SK-N-SH (cell line): ENCODE results near the gene SP6. TPM values are rescaled to one million over a fixed set of nuclear protein-coding genes. Genes with fewer than 3 reads are reported as not detected.

ENCODE experiments used
- CTCF ChIA-PET: fragments of 300-600, 350-600 bp; formaldehyde crosslinking; extraction: SDS; loops from one replicate; lab custom pipeline; 2021; lab: Yijun Ruan, JAX
- POLR2A ChIA-PET: fragments of 350-600 bp; sonication (Branson Sonifier 250); formaldehyde crosslinking; extraction: SDS; loops from one replicate; lab custom pipeline; 2020; ENCODE audit warnings: antibody characterized with exemption, inconsistent platforms; lab: Yijun Ruan, JAX
- DNase-seq: peaks from one replicate; pipeline ENCODE4 v3.0.0; 2012
- H2AFZ ChIP-seq: fragments of 200-600 bp; sonication (generic); 2 replicates; pipeline ENCODE4 v1.8.1; 2016; ENCODE audit warnings: antibody characterized with exemption, mild to moderate bottlenecking, low read depth
- H3F3A ChIP-seq: fragments of 200-600 bp; sonication (generic); replicated peaks from 2 replicates; pipeline ENCODE3; 2016; ENCODE audit warnings: antibody characterized with exemption, mild to moderate bottlenecking; ENCODE audit not compliant: insufficient read depth
- H3K27ac ChIP-seq, 2 experiments: fragments of 200-500 bp in 1 of 2; fragments of 200-600 bp in 1 of 2; sonication (Bioruptor generic) in 1 of 2; sonication (generic), shearing (Covaris generic) in 1 of 2; 2 replicates each; pipeline versions ENCODE4 v1.5.1 to v1.6.1; 2014 to 2016; ENCODE audit warnings: low read depth in 2 of 2, inconsistent platforms in 1 of 2, low read length in 1 of 2, mild to moderate bottlenecking in 1 of 2, mixed read lengths in 1 of 2
- H3K27me3 ChIP-seq: fragments of 200-600 bp; sonication (generic), shearing (Covaris generic); 2 replicates; pipeline ENCODE4 v1.6.1; 2016; ENCODE audit warnings: mixed run types; ENCODE audit not compliant: insufficient read depth
- H3K36me3 ChIP-seq, 2 experiments: fragments of 200-500 bp in 1 of 2; fragments of 200-600 bp in 1 of 2; sonication (Bioruptor generic) in 1 of 2; sonication (generic) in 1 of 2; replicated peaks in 1 of 2; 2 replicates each; pipeline versions ENCODE3 to v1.5.1; 2014 to 2016; ENCODE audit warnings: low read length in 1 of 2, mild to moderate bottlenecking in 1 of 2; ENCODE audit not compliant: insufficient read depth in 2 of 2, control insufficient read depth in 1 of 2
- H3K4me1 ChIP-seq, 2 experiments: fragments of 200-500 bp in 1 of 2; fragments of 200-600 bp in 1 of 2; sonication (Bioruptor generic) in 1 of 2; sonication (generic), shearing (Covaris generic) in 1 of 2; 2 replicates each; pipeline versions ENCODE4 v1.5.1 to v1.6.1; 2014 to 2016; ENCODE audit warnings: low read depth in 1 of 2, low read length in 1 of 2, mixed run types in 1 of 2; ENCODE audit not compliant: insufficient read depth in 2 of 2, control insufficient read depth in 1 of 2
- H3K4me2 ChIP-seq: fragments of 200-600 bp; sonication (generic), shearing (Covaris generic); 2 replicates; pipeline ENCODE4 v1.6.1; 2017; ENCODE audit warnings: mixed run types
- H3K4me3 ChIP-seq, 2 experiments: fragments of 200-500 bp in 1 of 2; fragments of 200-600 bp in 1 of 2; sonication (Bioruptor generic) in 1 of 2; sonication (generic), shearing (Covaris generic) in 1 of 2; 2 replicates each; pipeline versions ENCODE4 v1.5.1 to v1.8.1; 2014 to 2016; ENCODE audit warnings: low read depth in 2 of 2, inconsistent platforms in 1 of 2, low read length in 1 of 2, mild to moderate bottlenecking in 1 of 2, mixed read lengths in 1 of 2, moderate library complexity in 1 of 2
- H3K79me2 ChIP-seq: fragments of 200-600 bp; sonication (generic); 2 replicates; pipeline ENCODE4 v1.8.1; 2017; ENCODE audit warnings: mild to moderate bottlenecking; ENCODE audit not compliant: insufficient read depth
- H3K9ac ChIP-seq: fragments of 200-600 bp; sonication (generic); 2 replicates; pipeline ENCODE4 v1.6.1; 2017; ENCODE audit warnings: mixed run types
- H3K9me2 ChIP-seq: fragments of 200-600 bp; sonication (generic); 2 replicates; pipeline ENCODE4 v1.6.1; 2017; ENCODE audit warnings: mixed run types
- H3K9me3 ChIP-seq: fragments of 200-600 bp; sonication (generic); 2 replicates; pipeline ENCODE4 v1.6.1; 2017; ENCODE audit warnings: mixed run types, mild to moderate bottlenecking, moderate library complexity
- H4K20me1 ChIP-seq: fragments of 200-600 bp; sonication (generic); 2 replicates; pipeline ENCODE4 v1.6.1; 2017; ENCODE audit warnings: mild to moderate bottlenecking, mixed run types; ENCODE audit not compliant: insufficient read depth
- EZH2phosphoT487 ChIP-seq: fragments of 200-600 bp; sonication (generic); IDR thresholded peaks from 2 replicates; pipeline ENCODE4 v1.6.1; 2017; ENCODE audit warnings: low read depth, mixed run types, mild to moderate bottlenecking, antibody characterized with exemption, moderate library complexity, borderline replicate concordance
- FOSL2 ChIP-seq: IDR thresholded peaks from 2 replicates; pipeline ENCODE4 v1.4.0; 2012; ENCODE audit warnings: low read depth, mild to moderate bottlenecking, moderate library complexity, borderline replicate concordance
- GABPA ChIP-seq: IDR thresholded peaks from 2 replicates; pipeline ENCODE4 v1.4.0; 2012; ENCODE audit warnings: low read depth, mild to moderate bottlenecking
- IRF3 ChIP-seq: fragments of 150-350 bp; IDR thresholded peaks from 2 replicates; pipeline ENCODE4 v1.6.1; 2016; ENCODE audit warnings: mild to moderate bottlenecking, low read depth, low read length
- NRF1 ChIP-seq: IDR thresholded peaks from 2 replicates; pipeline ENCODE4 v1.6.1; 2012; ENCODE audit warnings: low read depth, mild to moderate bottlenecking, low read length
- POLR2AphosphoS5 ChIP-seq: IDR thresholded peaks from 2 replicates; pipeline ENCODE4 v1.6.1; 2012; ENCODE audit warnings: low read depth, low read length
- RAD21 ChIP-seq: IDR thresholded peaks from 2 replicates; pipeline ENCODE4 v1.6.1; 2012; ENCODE audit warnings: mild to moderate bottlenecking, low read length
- SIN3A ChIP-seq: IDR thresholded peaks from 2 replicates; pipeline ENCODE4 v1.6.1; 2012; ENCODE audit warnings: low read depth, mild to moderate bottlenecking, low read length, moderate library complexity, borderline replicate concordance
- SMC3 ChIP-seq: IDR thresholded peaks from 2 replicates; pipeline ENCODE4 v1.6.1; 2012; ENCODE audit warnings: low read depth, low read length, improper control_type of control experiment
- WGBS: methylation state at CpG from one replicate; pipeline ENCODE4 v1.1.6; 2017; ENCODE audit warnings: low lambda C conversion rate; 5-methylcytosine and 5-hydroxymethylcytosine counted together
- polyA plus RNA-seq, 3 experiments: library from polyadenylated mRNA; depleted of rRNA; stranded (reverse); fragments of >200 nt; gene quantifications; 2 replicates each; pipeline ENCODE4 v1.2.3, GENCODE V29; 2012

The SP6 gene
- polyA plus RNA-seq, 1 of the 3 experiments (the other 2 are of a cell fraction) = 0.03 TPM

GRCh38 chr17:47806913-47807255 lies 44.1 kb downstream of the SP6 start:
- DNase-seq = no peak
- Histone ChIP-seq H2AFZ (no peak overlapping the region), H3K4me3 (no peak overlapping the region), H3K27ac (no peak overlapping the region), H3K9me2 (no peaks in the 10 kb centered on the region), H3K9ac (no peak overlapping the region), H3K4me2 (no peak overlapping the region)
- WGBS = 96% methylated on average over 9 of the region's 9 CpGs
- CTCF ChIA-PET = interaction anchor here (1.4 kb wide), 1 partner anchor 63 kb away, joined by 3 read pairs; no protein-coding TSS in a partner anchor
- TF ChIP-seq SIN3A = no peak
- no peak for TF ChIP-seq POLR2AphosphoS5
- no peak for TF ChIP-seq GABPA
- no peak for TF ChIP-seq FOSL2
- TF ChIP-seq SMC3 = no peak
- TF ChIP-seq, all 33 proteins: peak for 0
- POLR2A ChIA-PET = interaction anchor here (0.6 kb wide), 1 partner anchor 303 kb away, joined by 4 read pairs; no protein-coding TSS in a partner anchor
- Histone ChIP-seq H4K20me1 (0 out of 2 replicates have a peak, but pooled peaks cover 6% of the 10 kb centered on the region), H3K4me1 (no peaks in the 10 kb centered on the region), H3K79me2 (no peaks in the 10 kb centered on the region), H3K9me3 (no peaks in the 10 kb centered on the region), H3F3A (peaks cover 5% of the 10 kb centered on the region), H3K27me3 (0 out of 2 replicates have a peak, but pooled peaks cover under 1% of the 10 kb centered on the region), H3K36me3 (peaks cover 7 to 33% of the 10 kb centered on the region in 2 experiments)

GRCh38 chr17:47806026-47806912 lies 44.7 kb downstream of the SP6 start:
- Histone ChIP-seq H2AFZ (no peak overlapping the region), H3K9me2 (no peaks in the 10 kb centered on the region), H4K20me1 (0 out of 2 replicates have a peak, but pooled peaks cover 6% of the 10 kb centered on the region), H3K9ac (no peak overlapping the region), H3K4me1 (no peaks in the 10 kb centered on the region), H3K4me2 (no peak overlapping the region), H3K36me3 (peaks cover 7 to 31% of the 10 kb centered on the region in 2 experiments), H3K27ac (no peak overlapping the region), H3K4me3 (no peak overlapping the region), H3K9me3 (no peaks in the 10 kb centered on the region), H3K27me3 (0 out of 2 replicates have a peak, but pooled peaks cover 6% of the 10 kb centered on the region), H3K79me2 (no peaks in the 10 kb centered on the region), H3F3A (no peaks in the 10 kb centered on the region)
- WGBS = 84% methylated on average over 15 of the region's 16 CpGs
- no peak for TF ChIP-seq FOSL2
- TF ChIP-seq IRF3 = no peak
- no peak for TF ChIP-seq EZH2phosphoT487
- TF ChIP-seq GABPA = no peak
- TF ChIP-seq NRF1 = no peak
- no peak for TF ChIP-seq SIN3A
- no peak for TF ChIP-seq RAD21
- ChIA-PET POLR2A (no interaction called here), CTCF (interaction anchor here (1.0 to 1.4 kb wide), 2 partner anchors 15 to 63 kb away, joined by 3 read pairs; partner anchors contain the start of gene OSBPL7)
- peak; percentile 23 for DNase-seq
